Colonic mucosa (tissue), 4 donors: Measurements from ENCODE around the gene BOK. TPM values are rescaled to one million over a fixed set of nuclear protein-coding genes. Genes with fewer than 3 reads are reported as not detected.

Experiments used
- DNase-seq: peaks from one replicate; pipeline ENCODE4 v3.0.0-alpha.2; 2020
- H3K27ac ChIP-seq: fragments of 200-600 bp; one replicate; pipeline ENCODE4 v1.8.0; 2021
- H3K27me3 ChIP-seq: fragments of 200-600 bp; one replicate; pipeline ENCODE4 v1.8.0; 2021
- H3K36me3 ChIP-seq: fragments of 200-600 bp; one replicate; pipeline ENCODE4 v1.8.0; 2021
- H3K4me1 ChIP-seq: fragments of 200-600 bp; one replicate; pipeline ENCODE4 v1.8.0; 2021; ENCODE audit warnings: mild to moderate bottlenecking
- H3K4me3 ChIP-seq: fragments of 200-600 bp; one replicate; pipeline ENCODE4 v1.8.0; 2021
- H3K9ac ChIP-seq, 2 donors: one replicate each; pipeline ENCODE4 v1.7.0; 2013; ENCODE audit warnings: control low read depth in 2 of 2, low read depth in 2 of 2, low read length in 2 of 2
- H3K9me3 ChIP-seq: fragments of 200-600 bp; one replicate; pipeline ENCODE4 v1.8.0; 2021
- intact Hi-C: fragments of 100-400 bp; cut with DNase I; formaldehyde crosslinking; loops from one replicate; pipeline ENCODE4 v1.14.1; 2022
- total RNA-seq, 2 donors: library from RNA; stranded (reverse); fragmentation: NEBNext Ultra II Directional in 1 of 2; extraction: Animal tissue kit (Norgen Biotek cat#: 25700) in 1 of 2; gene quantifications; one replicate each; pipeline ENCODE4 v1.2.1, GENCODE V29; 2021
- TF ChIP-seq, protein P1 (sequence below): fragments of 200-600 bp; IDR thresholded peaks from one replicate; pipeline ENCODE4 v1.8.0; 2022; ENCODE audit warnings: antibody characterized with exemption, mild to moderate bottlenecking
- donor health status: healthy.
- donor health status: DM: no; HTN: no; CAD: no.
- donor health status: DM: no; HTN: no; CAD: no.

BOK gene
- total RNA-seq, 2 donors from 2014 or later, result 8.3 to 14.1 TPM

DNA sequence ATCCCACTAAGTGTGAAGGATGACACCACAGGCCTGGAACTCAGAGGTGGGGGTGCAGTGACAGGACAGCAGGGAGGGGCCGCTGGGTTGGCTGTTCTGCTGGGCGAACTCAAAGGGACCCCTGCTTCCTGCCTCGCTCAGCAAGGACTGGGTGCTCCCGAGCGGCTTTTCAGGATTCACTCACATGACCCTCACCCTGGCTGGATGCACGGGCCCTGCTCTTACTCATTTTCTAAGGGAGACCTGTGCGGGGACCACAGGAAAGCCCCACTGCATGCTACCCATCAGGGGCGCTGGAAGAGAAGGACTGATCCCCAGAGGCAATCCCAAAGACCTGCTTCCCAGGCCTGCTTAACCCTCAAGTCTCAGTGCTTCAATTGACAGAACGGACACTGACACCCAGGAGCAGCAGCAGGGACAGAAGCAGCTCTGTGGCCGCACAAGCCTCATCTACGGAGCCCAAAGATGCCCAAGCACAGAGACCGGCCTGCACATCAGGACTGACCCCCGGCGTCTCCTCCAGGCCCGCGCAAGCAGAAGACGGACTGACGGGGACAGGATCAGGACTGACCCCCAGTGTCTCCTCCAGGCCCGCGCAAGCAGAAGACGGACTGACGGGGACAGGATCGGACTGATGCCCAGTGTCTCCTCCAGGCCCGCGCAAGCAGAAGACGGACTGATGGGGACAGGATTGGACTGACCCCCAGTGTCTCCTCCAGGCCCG lies 48.8 kb downstream of the BOK start:
- DNase-seq, result no peak
- H3K36me3 ChIP-seq, result no peaks in the 10 kb centered on the region
- intact Hi-C loops, result no loop called here

DNA sequence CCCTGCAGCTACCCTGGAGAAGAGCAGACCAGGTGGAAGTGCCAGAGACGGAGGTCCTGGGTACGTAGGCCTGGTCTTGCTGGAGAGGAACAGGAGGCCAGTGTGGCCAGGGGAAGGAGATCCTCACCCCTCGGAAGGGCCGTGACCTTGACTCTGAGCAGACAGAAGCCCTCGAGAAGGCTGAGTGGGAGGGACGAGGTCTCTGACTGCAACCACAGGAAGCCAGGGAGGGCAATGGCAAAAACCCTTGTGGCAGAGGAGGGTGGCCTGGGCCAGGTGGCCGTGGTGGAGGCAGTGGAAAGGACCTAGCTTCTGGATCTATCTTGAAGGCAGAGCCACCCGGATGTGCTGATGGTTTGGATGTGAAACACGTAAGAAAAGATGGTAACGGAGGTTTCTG lies 50.3 kb downstream of the BOK start:
- TF ChIP-seq, protein P1, sequence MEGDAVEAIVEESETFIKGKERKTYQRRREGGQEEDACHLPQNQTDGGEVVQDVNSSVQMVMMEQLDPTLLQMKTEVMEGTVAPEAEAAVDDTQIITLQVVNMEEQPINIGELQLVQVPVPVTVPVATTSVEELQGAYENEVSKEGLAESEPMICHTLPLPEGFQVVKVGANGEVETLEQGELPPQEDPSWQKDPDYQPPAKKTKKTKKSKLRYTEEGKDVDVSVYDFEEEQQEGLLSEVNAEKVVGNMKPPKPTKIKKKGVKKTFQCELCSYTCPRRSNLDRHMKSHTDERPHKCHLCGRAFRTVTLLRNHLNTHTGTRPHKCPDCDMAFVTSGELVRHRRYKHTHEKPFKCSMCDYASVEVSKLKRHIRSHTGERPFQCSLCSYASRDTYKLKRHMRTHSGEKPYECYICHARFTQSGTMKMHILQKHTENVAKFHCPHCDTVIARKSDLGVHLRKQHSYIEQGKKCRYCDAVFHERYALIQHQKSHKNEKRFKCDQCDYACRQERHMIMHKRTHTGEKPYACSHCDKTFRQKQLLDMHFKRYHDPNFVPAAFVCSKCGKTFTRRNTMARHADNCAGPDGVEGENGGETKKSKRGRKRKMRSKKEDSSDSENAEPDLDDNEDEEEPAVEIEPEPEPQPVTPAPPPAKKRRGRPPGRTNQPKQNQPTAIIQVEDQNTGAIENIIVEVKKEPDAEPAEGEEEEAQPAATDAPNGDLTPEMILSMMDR, result no peak
- Histone ChIP-seq H3K27me3 (no peaks in the 10 kb centered on the region), H3K9me3 (no peaks in the 10 kb centered on the region), H3K9ac (no peak overlapping the region), H3K27ac (no peak overlapping the region), H3K36me3 (no peaks in the 10 kb centered on the region), H3K4me3 (no peak overlapping the region), H3K4me1 (no peaks in the 10 kb centered on the region)
- DNase-seq, result no peak
- intact Hi-C loops, result no loop called here

More for the DNA sequence above, 48.8 kb downstream of the BOK start:
- Histone ChIP-seq H3K27me3 (no peaks in the 10 kb centered on the region), H3K4me3 (no peak overlapping the region), H3K9ac (no peak overlapping the region), H3K27ac (no peak overlapping the region), H3K9me3 (no peaks in the 10 kb centered on the region), H3K4me1 (no peaks in the 10 kb centered on the region)
- TF ChIP-seq, protein P1, result no peak

DNA sequence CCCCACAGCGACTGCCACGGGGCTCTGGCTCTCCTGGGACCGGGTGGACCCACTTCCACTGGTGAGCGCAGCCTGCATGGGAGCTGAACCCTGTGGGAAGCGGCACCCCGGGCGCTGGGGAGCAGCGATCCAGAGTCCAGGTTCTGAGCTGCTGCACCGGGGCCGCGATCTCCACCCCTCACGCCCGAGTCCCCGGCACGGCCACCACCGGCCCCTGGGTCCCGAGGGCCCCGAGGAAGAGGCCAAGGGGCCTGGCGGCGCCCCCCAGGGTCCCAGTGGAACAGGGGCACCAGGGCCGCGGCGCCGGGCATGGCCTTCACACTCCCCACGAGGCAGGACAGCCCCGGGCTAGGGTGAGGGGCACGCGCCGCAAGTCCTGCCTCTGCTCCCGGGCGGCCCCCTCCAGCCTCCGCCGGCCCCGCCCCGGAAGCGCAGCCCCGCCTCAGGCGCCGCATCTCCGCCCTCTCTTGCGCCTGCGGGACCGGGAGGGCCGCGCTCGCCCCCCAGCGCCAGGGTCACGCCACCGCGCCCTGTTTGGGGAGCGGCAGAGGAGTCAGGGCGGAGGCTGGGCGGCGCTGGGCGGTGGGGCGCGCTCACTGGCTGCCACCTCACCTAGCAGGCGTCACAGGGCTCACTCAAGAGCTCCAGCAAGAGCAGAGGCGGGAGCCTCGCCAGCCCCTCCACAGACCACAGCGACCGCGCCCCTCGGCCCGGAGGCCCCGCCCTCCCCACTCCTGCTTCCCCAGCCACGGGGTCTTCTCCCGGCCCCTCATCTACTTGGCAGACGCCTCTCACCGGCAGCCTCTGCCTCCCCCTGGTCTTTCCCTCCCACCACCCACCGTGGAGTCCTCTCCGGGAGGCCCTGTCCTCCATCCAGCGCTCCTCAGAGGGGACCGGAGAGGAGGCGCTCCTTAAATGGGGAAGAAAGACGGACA lies 51.6 kb downstream of the BOK start:
- no peaks in the 10 kb centered on the region for H3K36me3 ChIP-seq
- H3K9ac ChIP-seq, result peak overlapping the region; percentile 68 to 75
- no peaks in the 10 kb centered on the region for H3K9me3 ChIP-seq
- TF ChIP-seq, protein P1, result peak; percentile 56
- DNase-seq, result peak; percentile 91
- intact Hi-C loops, result no loop called here
- H3K27me3 ChIP-seq, result no peaks in the 10 kb centered on the region
- H3K4me3 ChIP-seq, result peak overlapping the region; percentile 55
- no peaks in the 10 kb centered on the region for H3K4me1 ChIP-seq
- H3K27ac ChIP-seq, result peak overlapping the region; percentile 52

DNA sequence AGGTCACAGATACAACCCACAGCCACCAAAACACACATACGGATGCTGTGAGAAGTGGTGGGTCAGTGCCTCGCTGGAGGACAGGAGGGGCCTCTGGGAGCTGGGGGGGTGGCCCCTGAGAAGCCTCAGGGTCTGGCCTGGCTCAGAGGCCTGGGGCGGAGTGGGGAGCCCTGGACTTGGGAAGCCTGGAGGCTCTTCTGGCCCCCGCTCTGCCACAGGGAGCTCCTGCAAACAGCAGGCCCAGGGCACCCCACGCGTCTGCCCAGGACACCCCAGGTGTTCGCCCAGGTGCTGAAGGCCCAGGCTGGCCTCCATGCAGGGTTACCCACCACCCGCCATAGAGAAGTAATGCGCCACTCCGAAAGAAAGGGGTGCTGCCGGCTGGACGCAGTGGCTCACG lies 52.5 kb downstream of the BOK start:
- Histone ChIP-seq H3K4me3 (no peak overlapping the region), H3K4me1 (no peaks in the 10 kb centered on the region), H3K9ac (peak overlapping the region in 1 of 2 donors; percentile 75), H3K9me3 (no peaks in the 10 kb centered on the region), H3K27me3 (no peaks in the 10 kb centered on the region), H3K27ac (no peak overlapping the region), H3K36me3 (no peaks in the 10 kb centered on the region)
- no peak for DNase-seq
- TF ChIP-seq, protein P1, result no peak
- intact Hi-C loops, result no loop called here

DNA sequence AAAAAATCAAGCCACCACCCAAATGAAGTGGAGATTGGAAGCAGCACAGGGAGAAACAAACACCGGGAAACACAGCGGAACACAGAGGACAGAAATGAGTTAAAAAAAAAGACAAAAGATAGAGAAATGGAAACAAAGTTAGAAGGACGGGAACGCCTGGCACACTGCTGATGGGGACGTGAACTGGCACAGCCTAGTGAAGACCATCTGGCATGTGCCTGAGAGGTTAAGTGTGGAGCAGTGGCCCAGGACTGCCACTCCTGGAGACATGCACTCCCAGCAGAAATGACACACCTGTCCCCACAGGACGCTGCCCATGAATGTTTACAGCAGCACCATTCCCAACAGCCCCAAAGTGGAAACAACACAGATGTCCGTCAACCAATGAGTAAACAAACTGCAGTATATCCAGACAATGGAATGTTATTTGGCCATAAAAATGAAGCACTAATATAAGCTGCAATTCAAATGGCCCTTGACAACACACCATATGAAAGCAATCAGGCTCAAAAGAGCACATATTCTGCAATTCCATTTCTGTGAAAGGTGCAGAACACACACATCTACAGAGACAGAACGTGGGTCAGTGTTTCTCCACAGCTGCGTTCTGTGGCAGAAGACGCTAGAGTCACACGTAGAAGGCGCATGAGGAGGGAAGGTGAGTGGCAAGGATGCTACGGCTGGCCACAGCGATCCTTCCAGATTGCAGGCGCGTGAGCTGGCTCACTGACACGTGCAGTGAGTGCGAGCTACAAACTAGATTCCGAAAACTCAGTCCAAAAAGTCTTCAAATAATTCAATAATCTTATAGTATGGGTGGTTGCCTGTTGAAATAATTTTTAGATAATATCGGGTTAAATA lies 53.8 kb downstream of the BOK start:
- H3K9ac ChIP-seq, result no peak overlapping the region
- DNase-seq, result no peak
- TF ChIP-seq, protein P1, result no peak
- no peaks in the 10 kb centered on the region for H3K9me3 ChIP-seq
- H3K4me1 ChIP-seq, result no peaks in the 10 kb centered on the region
- H3K27ac ChIP-seq, result no peak overlapping the region
- H3K27me3 ChIP-seq, result no peaks in the 10 kb centered on the region
- intact Hi-C loops, result no loop called here
- no peak overlapping the region for H3K4me3 ChIP-seq
- no peaks in the 10 kb centered on the region for H3K36me3 ChIP-seq
